ENCODE measurements around the gene NMNAT3.

NMNAT3 gene

GRCh38 chr3:139552632-139553365, 125.0 kb downstream of the NMNAT3 start:
- FAIRE-seq (no peak), DNase-seq (ENCODE audit: insufficient read length, low spot score) (no peak)
- no peak for TF ChIP-seq CTCF (IDR thresholded peaks at IDR 0.05; ENCODE audit: insufficient read depth, missing control alignments)

- DNase-seq (ENCODE audit: insufficient read length, low spot score) (no peak), FAIRE-seq (no peak)
- TF ChIP-seq CTCF (IDR thresholded peaks at IDR 0.05; ENCODE audit: insufficient read depth, missing control alignments): no peak
Observed at GRCh38 chr3:139548801-139549200, 129.0 kb downstream of the NMNAT3 start.

DNA sequence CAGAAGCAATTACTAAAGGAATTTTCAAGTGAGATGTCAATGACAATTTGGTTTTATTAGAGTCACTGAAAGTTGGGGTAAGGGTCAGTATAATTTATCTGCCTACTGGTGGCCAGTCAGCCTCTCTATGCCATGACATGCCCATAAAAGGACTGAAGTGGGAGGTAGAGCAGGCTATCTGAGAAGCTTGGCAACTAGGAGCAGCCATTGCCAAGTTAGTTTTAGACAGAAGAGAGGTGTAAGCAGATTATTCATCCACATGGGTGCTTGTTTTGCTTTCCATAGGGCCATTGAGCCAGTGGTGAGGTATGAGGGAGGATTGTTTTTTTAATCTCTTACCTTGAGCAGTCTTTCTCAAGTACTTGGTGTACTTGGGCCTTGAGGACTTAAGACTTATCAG, 130.1 kb downstream of the NMNAT3 start:
- DNase-seq (ENCODE audit: insufficient read length, low spot score) (no peak), FAIRE-seq (no peak)
- no peak for TF ChIP-seq CTCF (IDR thresholded peaks at IDR 0.05; ENCODE audit: insufficient read depth, missing control alignments)

GRCh38 chr3:139546772-139547171, 131.0 kb downstream of the NMNAT3 start:
- no peak for TF ChIP-seq CTCF (IDR thresholded peaks at IDR 0.05; ENCODE audit: insufficient read depth, missing control alignments)
- no peak for DNase-seq (ENCODE audit: insufficient read length, low spot score)
- FAIRE-seq: no peak

GRCh38 chr3:139541532-139542288, 136.1 kb downstream of the NMNAT3 start:
- DNase-seq (ENCODE audit: insufficient read length, low spot score) (no peak), FAIRE-seq (no peak)
- no peak for TF ChIP-seq CTCF (IDR thresholded peaks at IDR 0.05; ENCODE audit: insufficient read depth, missing control alignments)

DNA sequence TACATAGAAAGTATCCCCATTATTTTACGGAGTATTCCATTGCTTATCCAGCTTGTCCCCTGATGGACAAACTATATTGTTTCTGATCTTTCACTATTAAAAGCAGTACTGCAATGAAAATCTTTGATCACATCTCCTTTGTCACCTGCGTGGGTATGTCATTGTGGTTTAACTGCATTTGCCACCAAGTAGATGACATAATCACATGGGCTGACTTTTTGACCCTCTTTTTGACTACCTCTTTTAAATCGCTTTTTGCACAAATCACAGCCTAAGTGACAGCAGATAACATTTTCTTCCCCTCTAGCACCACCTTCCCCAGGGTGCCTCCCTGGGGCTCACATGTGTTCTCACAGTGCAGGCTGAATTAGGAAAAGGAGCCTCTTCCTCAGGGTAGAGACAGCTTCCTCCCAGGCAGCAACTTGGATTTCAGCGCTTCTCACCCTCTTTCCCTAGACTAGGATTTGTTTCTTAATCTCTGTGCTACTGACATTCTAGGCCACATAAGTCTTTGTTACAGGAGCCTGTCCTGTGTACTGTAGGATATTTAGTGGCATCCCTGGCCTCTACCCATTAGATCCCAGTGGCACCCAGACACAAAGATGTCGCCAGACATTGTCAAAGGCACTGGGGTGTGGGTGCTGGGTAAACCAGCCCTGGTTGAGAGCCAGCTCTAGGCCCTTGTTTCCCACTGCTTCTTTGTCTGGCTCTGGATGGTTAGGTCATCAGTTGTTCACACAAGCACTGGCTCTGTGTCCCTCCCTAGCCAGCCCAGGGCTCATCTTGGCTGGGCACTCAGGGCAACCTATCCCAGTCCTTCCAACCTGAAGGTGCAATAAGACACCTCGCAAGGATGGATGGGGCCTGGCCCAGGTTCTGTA, 136.9 kb downstream of the NMNAT3 start:
- TF ChIP-seq CTCF (IDR thresholded peaks at IDR 0.05; ENCODE audit: insufficient read depth, missing control alignments): no peak
- DNase-seq (ENCODE audit: insufficient read length, low spot score) (no peak), FAIRE-seq (no peak)

All from D721Med (cell line).